Measurements from ENCODE around the gene ST8SIA4.

DNA sequence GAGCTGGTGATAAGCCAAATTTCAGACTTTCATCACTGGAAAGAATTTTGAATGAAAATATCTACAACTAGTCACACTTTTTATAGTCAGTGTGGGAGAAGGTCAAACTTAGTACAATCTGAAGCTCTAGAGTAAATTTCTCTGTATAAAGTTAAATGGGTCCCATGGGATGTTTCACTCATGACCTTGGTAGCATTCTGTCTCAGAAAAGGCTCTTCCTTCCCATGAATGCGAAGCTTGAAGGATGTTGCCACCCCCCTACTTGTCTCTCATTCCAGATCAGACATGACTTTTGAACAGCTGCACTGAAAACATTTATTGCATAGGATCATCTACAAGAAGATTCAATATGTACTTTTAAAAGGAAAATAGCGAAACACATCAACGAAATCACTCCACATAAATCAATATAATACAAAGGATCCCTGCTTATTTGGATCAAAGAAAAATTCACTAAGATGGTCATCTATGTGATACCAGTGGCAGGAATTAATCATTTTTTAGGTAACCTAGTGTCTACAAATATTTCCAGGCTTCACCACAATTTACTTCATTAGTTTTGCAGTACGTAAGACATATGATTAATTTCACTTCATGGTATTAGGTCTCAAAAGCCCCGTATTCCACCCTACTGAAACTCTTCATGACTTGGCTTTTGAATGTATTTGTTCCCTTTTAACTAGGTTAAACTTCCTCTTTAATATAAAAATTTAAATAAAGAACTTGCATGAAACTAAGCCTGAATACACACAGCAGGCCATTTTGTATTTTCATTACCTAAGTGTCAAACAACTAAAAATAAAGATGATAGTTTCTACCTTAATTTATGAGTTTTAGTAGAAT is 4.4 kb downstream of the ST8SIA4 start:
- TF ChIP-seq TCF12 (IDR thresholded peaks at IDR 0.05; ENCODE audit: low read depth) (no peak), TEAD4 (IDR thresholded peaks at IDR 0.05) (no peak), RAD21 (IDR thresholded peaks at IDR 0.05; ENCODE audit: low read depth) (no peak), TAF1 (IDR thresholded peaks at IDR 0.05; ENCODE audit: low read depth) (no peak), REST (IDR thresholded peaks at IDR 0.05; ENCODE audit: low read depth) (no peak), CREB1 (IDR thresholded peaks at IDR 0.05; ENCODE audit: low read depth) (no peak), YY1 (IDR thresholded peaks at IDR 0.05; ENCODE audit: low read depth) (no peak), CEBPB (IDR thresholded peaks at IDR 0.05) (no peak)
- TF ChIP-seq, protein P1, sequence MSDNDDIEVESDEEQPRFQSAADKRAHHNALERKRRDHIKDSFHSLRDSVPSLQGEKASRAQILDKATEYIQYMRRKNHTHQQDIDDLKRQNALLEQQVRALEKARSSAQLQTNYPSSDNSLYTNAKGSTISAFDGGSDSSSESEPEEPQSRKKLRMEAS (IDR thresholded peaks at IDR 0.05) = no peak

Measured in Ishikawa (cell line).